Endothelial cell of umbilical vein (primary cell): ENCODE results near the gene GDPD4. TPM values are rescaled to one million over a fixed set of nuclear protein-coding genes. Genes with fewer than 3 reads are reported as not detected.

ENCODE experiments used
- BruUV-seq: library from RNA; stranded (reverse); fragments of 400-500 nt; replicated peaks from 2 replicates; lab custom pipeline; 2021; lab: Mats Ljungman, UMichigan
- CTCF ChIA-PET: fragments of 300-600, 350-600 bp; sonication (Branson Sonifier 250); formaldehyde crosslinking; loops from one replicate; lab custom pipeline; 2021; ENCODE audit warnings: antibody characterized with exemption, inconsistent platforms; lab: Charles Lee
- POLR2A ChIA-PET: fragments of 300-600, 350-600 bp; sonication (Branson Sonifier 250); formaldehyde crosslinking; loops from one replicate; lab custom pipeline; 2021; ENCODE audit warnings: antibody characterized with exemption, inconsistent platforms; lab: Charles Lee
- DNase-seq: peaks from one replicate; pipeline ENCODE4 v3.0.0-alpha.2; 2011; ENCODE audit warnings: low read depth, low spot score
- FAIRE-seq: peaks from 2 replicates; lab custom pipeline; 2011; peaks lifted over from hg19 to GRCh38; lab: Jason Lieb, UNC
- H2AFZ ChIP-seq: 2 replicates; pipeline ENCODE4 v1.6.0; 2012; ENCODE audit warnings: low read depth, low read length, control low read depth, inconsistent platforms
- H3K27ac ChIP-seq: 2 replicates; pipeline ENCODE4 v1.5.1; 2011; ENCODE audit warnings: low read depth, mild to moderate bottlenecking, control low read depth, low read length, moderate library complexity; ENCODE audit not compliant: insufficient read depth
- H3K27me3 ChIP-seq, 2 experiments: 2 replicates each; pipeline versions ENCODE4 v1.6.0 to v1.6.1; 2011; ENCODE audit warnings: low read length in 2 of 2, mixed read lengths in 1 of 2; ENCODE audit not compliant: control insufficient read depth in 2 of 2, insufficient read depth in 2 of 2
- H3K36me3 ChIP-seq, 2 experiments: 2 replicates in 1 of 2; 3 replicates in 1 of 2; pipeline ENCODE4 v1.5.1; 2011; ENCODE audit warnings: low read length in 2 of 2, mild to moderate bottlenecking in 1 of 2, moderate library complexity in 1 of 2; ENCODE audit not compliant: control insufficient read depth in 2 of 2, insufficient read depth in 2 of 2; ENCODE audit errors: extremely low read depth in 1 of 2
- H3K4me1 ChIP-seq: 3 replicates; pipeline ENCODE4 v1.5.1; 2011; ENCODE audit warnings: mild to moderate bottlenecking, low read length; ENCODE audit not compliant: control insufficient read depth, insufficient read depth; ENCODE audit errors: extremely low read depth
- H3K4me2 ChIP-seq: 2 replicates; pipeline ENCODE4 v1.6.1; 2011; ENCODE audit warnings: low read length, control low read depth, mixed read lengths; ENCODE audit not compliant: insufficient read depth
- H3K4me3 ChIP-seq, 3 experiments: fragments of 200-600 bp in 1 of 3; sonication (generic), shearing (Covaris generic) in 1 of 3; replicated peaks in 1 of 3; 2 replicates each; pipeline ENCODE4 v1.5.1; 2011 to 2016; ENCODE audit warnings: control low read depth in 3 of 3, low read length in 3 of 3, mild to moderate bottlenecking in 2 of 3, inconsistent platforms in 1 of 3, low read depth in 1 of 3, moderate library complexity in 1 of 3; ENCODE audit not compliant: insufficient read depth in 1 of 3
- H3K79me2 ChIP-seq: 2 replicates; pipeline ENCODE4 v1.6.0; 2012; ENCODE audit warnings: low read length, inconsistent platforms; ENCODE audit not compliant: control insufficient read depth, insufficient read depth
- H3K9ac ChIP-seq: replicated peaks from 2 replicates; pipeline ENCODE3; 2011; ENCODE audit warnings: low read length, control low read depth; ENCODE audit not compliant: insufficient read depth; ENCODE audit errors: extremely low read depth
- H3K9me1 ChIP-seq: replicated peaks from 3 replicates; pipeline ENCODE4 v1.6.0; 2011; ENCODE audit warnings: mild to moderate bottlenecking, low read length; ENCODE audit not compliant: control insufficient read depth, insufficient read depth; ENCODE audit errors: extremely low read depth
- H3K9me3 ChIP-seq: replicated peaks from 2 replicates; pipeline ENCODE4 v1.5.1; 2012; ENCODE audit warnings: low read length, inconsistent platforms; ENCODE audit not compliant: control insufficient read depth, insufficient read depth
- H4K20me1 ChIP-seq: replicated peaks from 2 replicates; pipeline ENCODE3; 2011; ENCODE audit warnings: mild to moderate bottlenecking, low read length; ENCODE audit not compliant: control insufficient read depth, insufficient read depth; ENCODE audit errors: extremely low read depth
- CTCF ChIP-seq, 2 donors: IDR thresholded peaks; 1 replicate in 1 of 2; 2 replicates in 1 of 2; pipeline ENCODE4 v1.5.1; 2011; ENCODE audit warnings: low read length in 2 of 2, mild to moderate bottlenecking in 2 of 2, moderate library complexity in 2 of 2, control low read depth in 1 of 2, inconsistent platforms in 1 of 2, low read depth in 1 of 2; ENCODE audit not compliant: insufficient read depth in 1 of 2; ENCODE audit errors: extremely low read depth in 1 of 2
- EZH2 ChIP-seq: IDR thresholded peaks from 2 replicates; pipeline ENCODE4 v1.6.1; 2012; ENCODE audit warnings: borderline replicate concordance, low read depth, mild to moderate bottlenecking, moderate library complexity, low read length, inconsistent platforms; ENCODE audit not compliant: severe bottlenecking
- FOS ChIP-seq: IDR thresholded peaks from 2 replicates; pipeline ENCODE4 v1.6.1; 2011; ENCODE audit warnings: mild to moderate bottlenecking, low read length, moderate library complexity, borderline replicate concordance; ENCODE audit not compliant: insufficient read depth
- GATA2 ChIP-seq: IDR thresholded peaks from 2 replicates; pipeline ENCODE4 v1.7.0; 2011; ENCODE audit warnings: low read depth, mild to moderate bottlenecking, moderate library complexity, mixed read lengths, low read length; ENCODE audit not compliant: insufficient read length, insufficient read depth
- JUN ChIP-seq: IDR thresholded peaks from 2 replicates; pipeline ENCODE4 v1.6.1; 2011; ENCODE audit warnings: borderline replicate concordance, low read depth; ENCODE audit not compliant: insufficient read length, insufficient read depth
- MAX ChIP-seq: IDR thresholded peaks from 2 replicates; pipeline ENCODE4 v1.6.1; 2011; ENCODE audit not compliant: insufficient read depth, insufficient read length
- MYC ChIP-seq: IDR thresholded peaks from one replicate; pipeline ENCODE4 v1.6.1; 2011; ENCODE audit warnings: mild to moderate bottlenecking, low read depth, low read length
- POLR2A ChIP-seq: IDR thresholded peaks from 2 replicates; pipeline ENCODE4 v1.6.1; 2012; ENCODE audit warnings: low read depth, mild to moderate bottlenecking, control low read depth, low read length
- POLR2AphosphoS5 ChIP-seq: IDR thresholded peaks from 2 replicates; pipeline ENCODE4 v1.6.1; 2012; ENCODE audit warnings: low read depth, mild to moderate bottlenecking, control low read depth, low read length, moderate library complexity; ENCODE audit not compliant: insufficient read depth
- dilution Hi-C: fragments of 300-500 bp; cut with MboI; formaldehyde crosslinking; loops from one replicate; pipeline ENCODE4 v1.15.0; 2019; ENCODE audit warnings: low sequenced_read_pairs; ENCODE audit not compliant: extremely low pct_ligation_motif_present
- intact Hi-C: fragments of 100-400 bp; cut with micrococcal nuclease; formaldehyde crosslinking; loops from one replicate; pipeline ENCODE4 v1.10.0; 2022
- polyA plus RNA-seq, 4 experiments: library from polyadenylated mRNA; depleted of rRNA in 3 of 4; stranded (reverse) in 3 of 4; unstranded in 1 of 4; fragments of >200 nt; gene quantifications; 2 replicates each; pipeline versions ENCODE4 v1.2.1 to v1.2.3, GENCODE V29; 2011 to 2012; ENCODE audit warnings: missing spikeins in 1 of 4
- total RNA-seq: library from RNA; stranded (reverse); gene quantifications from 2 replicates; pipeline ENCODE4 v1.2.3, GENCODE V29; 2021

Gene GDPD4
- total and polyA plus RNA-seq, 2 donors (not counting 3 experiments of a cell fraction or from before 2014, with no cell fraction given): not detected

- dilution Hi-C loops: no loop called here
- DNase-seq (no peak), FAIRE-seq (no peak)
- no peak overlapping the region for H3K9ac ChIP-seq
- ChIA-PET POLR2A (no interaction called here), CTCF (no interaction called here)
- H3K4me3 ChIP-seq: no peak overlapping the region
- no peaks in the 10 kb centered on the region for H3K9me1 ChIP-seq
- no peak overlapping the region for H2AFZ ChIP-seq
- H3K4me1 ChIP-seq: no peaks in the 10 kb centered on the region
- no peak overlapping the region for H3K27ac ChIP-seq
- H3K4me2 ChIP-seq: no peak overlapping the region
- H3K27me3 ChIP-seq: peaks cover 4 to 6% of the 10 kb centered on the region in 2 experiments
- no peaks in the 10 kb centered on the region for H3K36me3 ChIP-seq
- H3K79me2 ChIP-seq: no peaks in the 10 kb centered on the region
- H4K20me1 ChIP-seq: no peaks in the 10 kb centered on the region
- TF ChIP-seq EZH2: no peak
- no peak for TF ChIP-seq POLR2A
- no peak for TF ChIP-seq JUN
- no peak for TF ChIP-seq FOS
- no peak for TF ChIP-seq MYC
- no peak for TF ChIP-seq MAX
- TF ChIP-seq CTCF (IDR thresholded peaks at IDR 0.05; ENCODE audit: extremely low read depth in 1 of 2, insufficient read depth in 1 of 2, low read depth in 1 of 2, low read length in 2 of 2): no peak
- no peak for TF ChIP-seq GATA2
- TF ChIP-seq POLR2AphosphoS5: no peak
- no peaks in the 10 kb centered on the region for H3K9me3 ChIP-seq
- BruUV-seq: no TSS peak
- intact Hi-C loops: no loop called here
Measured at GRCh38 chr11:77223797-77224196, 77.7 kb downstream of the GDPD4 start.
